Measurements from ENCODE around the gene DENND2A.
"Not testable (repeated sequence)": the region's sequence is repeated elsewhere in the genome, so short reads cannot be mapped to it uniquely, and the experiment has no call there.

Gene DENND2A

GRCh38 chr7:140673063-140673773, 32.6 kb upstream of the DENND2A start:
- DNase-seq (ENCODE audit: low spot score), result peak; percentile 55

GRCh38 chr7:140672382-140673062, 31.9 kb upstream of the DENND2A start, which contains the start of gene ADCK2:
Gene ADCK2, plus strand, starts transcription at chr7:140672945. Its CDS starts 386 bp downstream, at chr7:140673331.
- DNase-seq (ENCODE audit: low spot score), result peak; percentile 59

GRCh38 chr7:140671966-140672365, 31.4 kb upstream of the DENND2A start:
- no peak for DNase-seq (ENCODE audit: low spot score)

GRCh38 chr7:140670343-140670935, 29.8 kb upstream of the DENND2A start:
- DNase-seq (ENCODE audit: low spot score), result no peak

GRCh38 chr7:140669862-140670261, 29.2 kb upstream of the DENND2A start:
- DNase-seq (ENCODE audit: low spot score), result not testable (repeated sequence)

- no peak for DNase-seq (ENCODE audit: low spot score)
Measured at GRCh38 chr7:140669352-140669751, 28.7 kb upstream of the DENND2A start.

- DNase-seq (ENCODE audit: low spot score), result no peak
Measured at GRCh38 chr7:140668641-140669040, 28.0 kb upstream of the DENND2A start.

- DNase-seq (ENCODE audit: low spot score), result no peak
Measured at GRCh38 chr7:140667476-140667875, 26.9 kb upstream of the DENND2A start.

GRCh38 chr7:140662938-140663337, 22.3 kb upstream of the DENND2A start:
- DNase-seq (ENCODE audit: low spot score), result not testable (repeated sequence)

GRCh38 chr7:140661124-140661523, 20.5 kb upstream of the DENND2A start:
- DNase-seq (ENCODE audit: low spot score), result no peak

- no peak for DNase-seq (ENCODE audit: low spot score)
Measured at GRCh38 chr7:140659856-140660255, 19.2 kb upstream of the DENND2A start.

- DNase-seq (ENCODE audit: low spot score), result no peak
Measured at GRCh38 chr7:140657891-140658290, 17.3 kb upstream of the DENND2A start.

GRCh38 chr7:140656548-140657515, 16.2 kb upstream of the DENND2A start:
- DNase-seq (ENCODE audit: low spot score), result peak; percentile 40

GRCh38 chr7:140655511-140656408, 15.1 kb upstream of the DENND2A start:
- no peak for DNase-seq (ENCODE audit: low spot score)

GRCh38 chr7:140654661-140655060, 14.0 kb upstream of the DENND2A start:
- no peak for DNase-seq (ENCODE audit: low spot score)

- no peak for DNase-seq (ENCODE audit: low spot score)
Measured at GRCh38 chr7:140654109-140654387, 13.4 kb upstream of the DENND2A start.

- peak; percentile 48 for DNase-seq (ENCODE audit: low spot score)
Measured at GRCh38 chr7:140653319-140654108, 12.9 kb upstream of the DENND2A start.

GRCh38 chr7:140650367-140650766, 9.8 kb upstream of the DENND2A start:
- no peak for DNase-seq (ENCODE audit: low spot score)

GRCh38 chr7:140649556-140650205, 9.1 kb upstream of the DENND2A start:
- DNase-seq (ENCODE audit: low spot score), result no peak
